Prostate gland (tissue), 2 donors: Measurements from ENCODE around the gene PGC. TPM values are rescaled to one million over a fixed set of nuclear protein-coding genes. Genes with fewer than 3 reads are reported as not detected.
"Not testable (repeated sequence)": the region's sequence is repeated elsewhere in the genome, so short reads cannot be mapped to it uniquely, and the experiment has no call there.

Experiments used
- DNase-seq: peaks from one replicate; pipeline ENCODE4 v3.0.0-alpha.2; 2019; ENCODE audit warnings: low spot score
- H3K27ac ChIP-seq, 2 donors: fragments of 200-600 bp; sonication (generic); 2 replicates each; pipeline ENCODE4 v1.5.1; 2017 to 2019
- H3K27me3 ChIP-seq: fragments of 200-600 bp; sonication (generic); replicated peaks from 2 replicates; pipeline ENCODE4 v1.5.1; 2019; ENCODE audit not compliant: insufficient read depth
- H3K36me3 ChIP-seq, 2 donors: fragments of 200-600 bp; sonication (generic); 1 replicate in 1 of 2; 2 replicates in 1 of 2; pipeline versions ENCODE4 v1.5.1 to v1.8.1; 2017 to 2019
- H3K4me1 ChIP-seq: fragments of 200-600 bp; sonication (generic); replicated peaks from 2 replicates; pipeline ENCODE4 v1.5.1; 2019
- H3K4me3 ChIP-seq, 2 donors: fragments of 200-600 bp; sonication (generic); 2 replicates each; pipeline ENCODE4 v1.5.1; 2017 to 2019
- H3K9me3 ChIP-seq: fragments of 200-600 bp; sonication (generic); 2 replicates; pipeline ENCODE4 v1.5.1; 2017
- POLR2A ChIP-seq: fragments of 450-650 bp; IDR thresholded peaks from one replicate; pipeline ENCODE4 v1.6.1; 2016; ENCODE audit warnings: antibody characterized with exemption, mild to moderate bottlenecking
- POLR2AphosphoS5 ChIP-seq: sonication (generic); formaldehyde crosslinking; IDR thresholded peaks from one replicate; pipeline ENCODE4 v1.6.1; 2017; ENCODE audit warnings: antibody characterized with exemption
- WGBS: methylation state at CpG from one replicate; pipeline ENCODE4 v1.1.5; 2018; 5-methylcytosine and 5-hydroxymethylcytosine counted together
- intact Hi-C: fragments of 100-400 bp; cut with DNase I; formaldehyde crosslinking; loops from one replicate; pipeline ENCODE4 v1.14.2; 2022
- total RNA-seq, 2 donors: library from RNA; depleted of rRNA; stranded (reverse); fragments of >200 nt; gene quantifications; one replicate each; pipeline ENCODE4 v1.1.0, GENCODE V29; 2016
- TF ChIP-seq, protein P1 (sequence below), 4 experiments: fragments of 200-600 bp in 2 of 4; fragments of 450-650 bp in 2 of 4; sonication (generic) in 2 of 4; IDR thresholded peaks; 1 replicate in 3 of 4; 2 replicates in 1 of 4; pipeline ENCODE4 v1.5.1; 2016 to 2019; ENCODE audit warnings: antibody characterized with exemption in 4 of 4, mild to moderate bottlenecking in 2 of 4, moderate library complexity in 2 of 4

Gene PGC
- total RNA-seq, 2 donors from 2014 or later: 18.4 to 391 TPM

DNA sequence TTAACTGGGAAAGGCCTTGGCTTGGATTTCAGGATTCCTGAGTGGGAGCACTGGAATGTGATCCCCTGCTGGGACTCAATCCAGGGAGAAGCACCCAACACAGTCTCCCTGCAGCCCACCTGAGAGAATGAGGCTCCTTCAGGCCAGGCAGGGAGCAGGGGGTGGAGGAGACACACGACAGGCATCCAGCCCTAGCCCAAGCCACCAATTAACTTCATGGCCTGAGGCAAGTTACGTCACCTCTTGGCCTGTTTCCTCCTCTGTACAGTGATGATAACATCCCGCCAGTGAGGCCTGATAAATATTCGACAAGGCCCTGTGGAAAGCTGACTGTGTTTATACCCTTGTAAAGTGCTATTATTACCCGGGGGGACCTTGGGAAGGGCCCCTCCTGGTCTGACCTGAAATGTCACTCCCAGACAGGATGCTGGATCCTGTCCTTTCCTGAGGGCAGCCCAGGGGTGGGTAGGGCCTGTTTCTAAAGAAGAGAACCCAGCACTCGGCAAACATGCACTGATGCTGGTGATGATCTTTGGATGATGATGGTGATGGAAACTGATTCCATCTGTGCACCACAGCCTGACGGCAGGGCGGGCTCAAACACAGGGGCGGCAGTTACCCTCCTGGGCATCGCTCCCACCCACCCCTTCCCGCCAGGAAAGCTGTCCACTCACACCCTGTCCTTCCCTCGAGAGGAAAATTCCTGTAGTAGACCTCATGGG lies 20.1 kb upstream of the PGC start:
- Histone ChIP-seq H3K27ac (peak overlapping the region; percentile 66 to 76), H3K4me3 (no peak overlapping the region), H3K9me3 (no peaks in the 10 kb centered on the region), H3K4me1 (peaks cover 21% of the 10 kb centered on the region), H3K27me3 (no peaks in the 10 kb centered on the region), H3K36me3 (peaks cover 0 to 13% of the 10 kb centered on the region in 2 donors)
- DNase-seq: peak; percentile 87
- intact Hi-C loops: no loop called here
- TF ChIP-seq, protein P1, sequence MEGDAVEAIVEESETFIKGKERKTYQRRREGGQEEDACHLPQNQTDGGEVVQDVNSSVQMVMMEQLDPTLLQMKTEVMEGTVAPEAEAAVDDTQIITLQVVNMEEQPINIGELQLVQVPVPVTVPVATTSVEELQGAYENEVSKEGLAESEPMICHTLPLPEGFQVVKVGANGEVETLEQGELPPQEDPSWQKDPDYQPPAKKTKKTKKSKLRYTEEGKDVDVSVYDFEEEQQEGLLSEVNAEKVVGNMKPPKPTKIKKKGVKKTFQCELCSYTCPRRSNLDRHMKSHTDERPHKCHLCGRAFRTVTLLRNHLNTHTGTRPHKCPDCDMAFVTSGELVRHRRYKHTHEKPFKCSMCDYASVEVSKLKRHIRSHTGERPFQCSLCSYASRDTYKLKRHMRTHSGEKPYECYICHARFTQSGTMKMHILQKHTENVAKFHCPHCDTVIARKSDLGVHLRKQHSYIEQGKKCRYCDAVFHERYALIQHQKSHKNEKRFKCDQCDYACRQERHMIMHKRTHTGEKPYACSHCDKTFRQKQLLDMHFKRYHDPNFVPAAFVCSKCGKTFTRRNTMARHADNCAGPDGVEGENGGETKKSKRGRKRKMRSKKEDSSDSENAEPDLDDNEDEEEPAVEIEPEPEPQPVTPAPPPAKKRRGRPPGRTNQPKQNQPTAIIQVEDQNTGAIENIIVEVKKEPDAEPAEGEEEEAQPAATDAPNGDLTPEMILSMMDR (IDR thresholded peaks at IDR 0.05): peak in 1 of 4 experiments; percentile 3
- TF ChIP-seq POLR2AphosphoS5: peak; percentile 76
- TF ChIP-seq POLR2A: no peak
- WGBS: 24% methylated on average over 12 of the region's 12 CpGs

DNA sequence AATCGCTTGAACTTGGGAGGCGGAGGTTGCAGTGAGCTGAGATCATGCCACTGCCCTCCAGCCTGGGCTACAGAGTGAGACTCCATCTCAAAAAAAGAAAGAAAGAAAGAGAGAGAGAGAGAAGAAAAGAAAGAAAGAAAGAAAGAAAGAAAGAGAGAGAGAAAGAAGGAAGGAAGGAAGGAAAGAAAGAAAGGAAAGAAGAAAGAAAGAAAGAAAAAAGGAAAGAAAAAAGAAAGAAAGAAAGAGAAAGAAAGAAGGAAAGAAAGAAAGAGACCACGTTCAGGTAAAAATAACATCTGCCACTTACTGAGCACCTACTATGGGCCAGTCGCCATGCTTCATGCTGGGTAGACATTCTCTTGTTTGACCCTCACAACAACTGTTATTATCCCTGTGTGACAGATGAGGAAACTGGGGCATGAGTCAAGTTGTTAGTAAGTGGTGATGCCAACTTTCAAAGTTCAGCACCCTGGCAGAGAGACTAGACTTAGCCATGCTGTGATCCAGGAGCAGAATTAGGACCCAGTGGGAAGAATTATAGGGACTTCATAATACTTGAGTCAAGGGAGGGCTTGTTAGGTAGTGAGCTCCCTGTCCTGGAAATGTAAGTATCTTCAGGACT lies 19.0 kb upstream of the PGC start:
- H3K9me3 ChIP-seq, DNase-seq, H3K27me3 ChIP-seq, H3K4me3 ChIP-seq, H3K36me3 ChIP-seq, intact Hi-C loops: not testable (repeated sequence)
- WGBS: 97% methylated on average over 4 of the region's 4 CpGs
- Histone ChIP-seq H3K4me1 (peaks cover 21% of the 10 kb centered on the region), H3K27ac (peak overlapping the region in 1 of 2 donors; percentile 76)

DNA sequence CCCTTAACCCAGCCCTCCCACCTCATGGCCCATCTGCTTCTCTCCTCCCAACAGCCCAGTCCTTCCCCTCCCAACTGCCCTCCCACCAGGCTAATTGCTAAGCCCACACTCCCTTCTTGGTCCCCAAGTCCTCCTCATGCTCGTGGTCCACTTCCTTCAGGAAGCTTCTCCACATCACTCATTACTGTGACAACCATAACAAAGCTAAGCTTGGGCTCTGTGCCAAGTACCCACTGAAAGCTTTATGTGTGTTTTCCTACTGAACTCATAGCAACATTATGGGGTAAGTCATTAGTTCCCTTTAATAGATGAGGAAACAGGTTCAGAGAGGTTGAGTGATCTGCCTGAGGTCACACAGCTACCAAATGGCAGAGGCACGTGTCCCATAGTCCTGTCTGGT lies 16.3 kb upstream of the PGC start:
- no peak for DNase-seq
- Histone ChIP-seq H3K4me1 (peaks cover 16% of the 10 kb centered on the region), H3K27me3 (no peaks in the 10 kb centered on the region), H3K9me3 (no peaks in the 10 kb centered on the region), H3K4me3 (no peak overlapping the region), H3K36me3 (no peaks in the 10 kb centered on the region), H3K27ac (no peak overlapping the region)
- no peak for TF ChIP-seq POLR2AphosphoS5
- TF ChIP-seq POLR2A: no peak
- TF ChIP-seq, protein P1 (IDR thresholded peaks at IDR 0.05): no peak
- intact Hi-C loops: no loop called here
- 43% methylated on average over 2 of the region's 2 CpGs for WGBS

DNA sequence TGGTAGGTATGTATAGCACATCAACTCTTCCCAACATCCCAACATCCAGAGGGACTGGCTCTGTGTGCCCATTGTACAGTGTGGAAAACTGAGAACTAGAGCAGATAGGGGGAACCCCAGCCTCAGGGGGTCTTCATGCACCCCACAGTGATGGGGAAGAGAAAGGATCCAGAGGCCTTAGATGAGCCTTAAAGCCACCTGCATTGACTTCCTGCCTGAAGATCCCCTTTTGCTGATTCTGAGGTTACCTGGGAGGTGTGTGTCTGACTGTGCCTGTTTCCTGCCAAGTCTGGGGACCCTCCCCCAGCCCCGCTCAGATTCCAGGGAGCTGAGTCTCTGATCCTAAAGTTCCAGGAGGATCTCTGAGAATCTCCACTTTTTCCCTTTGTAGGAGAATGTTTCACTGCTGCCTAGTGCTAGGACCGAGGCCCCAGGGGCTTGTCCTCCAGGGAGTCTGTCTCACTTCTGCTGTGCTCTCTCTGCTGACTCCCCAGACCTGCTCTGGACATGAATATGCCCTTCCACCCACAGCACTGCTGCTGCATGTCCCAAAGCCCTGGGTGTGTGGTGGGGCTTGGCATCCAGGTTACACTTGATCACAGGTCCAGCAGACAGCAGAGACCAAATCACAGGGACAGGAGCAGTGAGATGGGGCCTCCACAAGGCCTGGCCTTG lies 12.8 kb upstream of the PGC start:
- H3K4me3 ChIP-seq: no peak overlapping the region
- TF ChIP-seq, protein P1 (IDR thresholded peaks at IDR 0.05): no peak
- no peak for TF ChIP-seq POLR2A
- TF ChIP-seq POLR2AphosphoS5: no peak
- no peaks in the 10 kb centered on the region for H3K36me3 ChIP-seq
- no peaks in the 10 kb centered on the region for H3K27me3 ChIP-seq
- no peaks in the 10 kb centered on the region for H3K4me1 ChIP-seq
- DNase-seq: no peak
- H3K27ac ChIP-seq: no peak overlapping the region
- intact Hi-C loops: no loop called here
- 92% methylated on average over 2 of the region's 2 CpGs for WGBS
- H3K9me3 ChIP-seq: no peaks in the 10 kb centered on the region

DNA sequence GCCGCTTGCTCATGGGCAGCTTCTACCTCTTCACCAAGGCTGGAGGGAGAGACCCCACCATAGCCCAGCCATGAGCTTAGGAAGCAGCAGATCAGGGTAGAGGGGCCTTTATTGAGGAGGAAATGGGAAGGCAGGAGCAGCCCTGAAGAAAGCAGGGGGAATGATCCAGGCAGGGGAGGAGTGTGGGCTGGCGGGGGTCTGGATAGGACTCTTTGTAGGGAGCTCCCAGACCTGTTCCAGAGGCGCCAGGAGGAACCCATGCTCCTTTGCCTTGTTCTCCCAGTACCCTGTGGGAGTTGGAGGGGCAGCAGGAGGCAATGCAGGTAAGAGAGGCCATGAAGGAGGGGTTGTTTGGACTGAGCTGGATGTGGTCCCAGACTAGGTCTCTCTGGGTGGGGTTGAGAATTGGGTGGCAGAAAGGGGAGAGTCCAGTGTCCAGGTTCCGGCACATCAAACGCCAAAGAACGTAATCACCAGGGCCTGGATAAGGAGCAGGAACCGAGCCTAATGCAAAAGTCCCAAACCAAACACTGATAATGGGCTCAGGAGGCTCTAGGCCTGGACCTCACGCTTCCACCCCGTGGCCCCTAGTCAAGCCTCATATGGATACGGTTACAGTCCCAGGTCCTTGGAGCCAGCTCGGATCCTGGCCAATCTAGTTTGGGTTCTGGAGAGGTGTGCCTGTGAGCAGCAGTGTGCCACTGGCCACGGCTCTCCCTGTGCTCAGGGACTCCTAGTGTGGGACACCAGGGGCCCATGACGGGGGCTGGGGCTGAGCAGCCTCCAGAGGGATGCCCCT lies 12.1 kb upstream of the PGC start:
- intact Hi-C loops: no loop called here
- Histone ChIP-seq H3K27ac (no peak overlapping the region), H3K27me3 (no peaks in the 10 kb centered on the region), H3K4me1 (no peaks in the 10 kb centered on the region), H3K9me3 (no peaks in the 10 kb centered on the region), H3K36me3 (no peaks in the 10 kb centered on the region), H3K4me3 (no peak overlapping the region)
- WGBS: 93% methylated on average over 13 of the region's 13 CpGs
- DNase-seq: no peak
- TF ChIP-seq POLR2A: no peak
- TF ChIP-seq POLR2AphosphoS5: no peak
- TF ChIP-seq, protein P1 (IDR thresholded peaks at IDR 0.05): no peak
